Neural crest cell (in vitro differentiated cells): Measurements from ENCODE around the gene MAML3. TPM values are rescaled to one million over a fixed set of nuclear protein-coding genes. Genes with fewer than 3 reads are reported as not detected.

ENCODE experiments used
- DNase-seq: peaks from one replicate; pipeline ENCODE4 v3.0.0; 2021; ENCODE audit warnings: low read depth, mixed read lengths, low spot score
- H3K27ac Mint-ChIP-seq: one replicate; pipeline ENCODE4 v1.8.0; 2021; ENCODE audit warnings: mild to moderate bottlenecking, mixed read lengths; ENCODE audit not compliant: unreplicated experiment
- H3K27me3 Mint-ChIP-seq: 2 replicates; pipeline ENCODE4 v1.8.0; 2021; ENCODE audit warnings: low read depth, mild to moderate bottlenecking, mixed read lengths
- H3K36me3 Mint-ChIP-seq: 2 replicates; pipeline ENCODE4 v1.8.0; 2021; ENCODE audit warnings: low read depth, mild to moderate bottlenecking, mixed read lengths
- H3K4me1 Mint-ChIP-seq: 2 replicates; pipeline ENCODE4 v1.8.0; 2021; ENCODE audit warnings: mixed read lengths
- H3K4me3 Mint-ChIP-seq: one replicate; pipeline ENCODE4 v1.8.0; 2021; ENCODE audit warnings: mild to moderate bottlenecking, mixed read lengths
- H3K9me3 Mint-ChIP-seq: 2 replicates; pipeline ENCODE4 v1.8.0; 2021; ENCODE audit warnings: mixed read lengths
- total RNA-seq: library from RNA; stranded (reverse); gene quantifications from 2 replicates; pipeline ENCODE4 v1.2.1, GENCODE V29; 2021
- TF ChIP-seq, protein P1 (sequence below): fragments of 200-600 bp; sonication (generic); conservative IDR thresholded peaks from 2 replicates; pipeline ENCODE4 v1.5.0; 2021; ENCODE audit warnings: antibody characterized with exemption, mild to moderate bottlenecking

MAML3 gene
- total RNA-seq, 1 donor from 2014 or later = 21.8 TPM

DNA sequence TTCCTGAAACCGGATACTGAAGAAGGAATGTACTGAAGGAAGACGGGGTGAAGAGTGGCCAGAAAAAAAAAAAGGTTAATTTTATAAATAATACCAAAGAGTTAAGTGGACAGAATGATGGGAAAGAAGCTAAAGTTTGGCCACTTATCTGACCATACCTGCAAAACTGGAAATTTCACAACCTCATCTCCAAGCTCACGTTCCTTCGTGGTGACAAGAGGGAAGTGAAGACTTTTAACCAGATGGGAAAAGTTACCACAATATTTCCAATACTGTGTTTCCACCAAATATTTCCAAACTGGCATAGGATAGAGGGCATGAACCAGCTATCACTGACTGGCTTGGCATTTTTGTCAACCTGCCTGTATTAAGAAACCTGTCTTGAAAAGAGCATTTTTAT lies 56.4 kb downstream of the MAML3 start:
- H3K36me3 Mint-ChIP-seq = peaks cover 4% of the 10 kb centered on the region

DNA sequence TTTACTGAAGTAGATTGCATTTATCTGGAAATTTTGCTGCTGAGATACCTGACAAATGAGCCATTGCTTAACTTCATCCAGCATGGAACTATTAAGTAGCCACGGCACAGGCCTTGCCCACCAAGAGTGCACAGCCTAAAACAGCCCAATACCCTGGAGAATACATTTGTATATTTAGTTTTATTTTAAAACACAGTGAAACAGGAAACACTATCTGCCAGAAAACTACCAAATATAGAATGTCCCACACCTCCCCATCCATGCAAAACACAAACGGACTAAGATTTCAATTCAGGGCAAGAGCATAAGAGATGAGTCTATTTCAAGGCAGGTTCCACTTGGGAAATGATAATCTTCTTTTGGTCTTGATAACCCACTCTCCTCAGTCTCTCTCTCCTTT lies 57.1 kb downstream of the MAML3 start:
- H3K9me3 Mint-ChIP-seq = no peaks in the 10 kb centered on the region
- peak overlapping the region; percentile 82 for H3K27ac Mint-ChIP-seq
- no peak for DNase-seq
- TF ChIP-seq, protein P1, sequence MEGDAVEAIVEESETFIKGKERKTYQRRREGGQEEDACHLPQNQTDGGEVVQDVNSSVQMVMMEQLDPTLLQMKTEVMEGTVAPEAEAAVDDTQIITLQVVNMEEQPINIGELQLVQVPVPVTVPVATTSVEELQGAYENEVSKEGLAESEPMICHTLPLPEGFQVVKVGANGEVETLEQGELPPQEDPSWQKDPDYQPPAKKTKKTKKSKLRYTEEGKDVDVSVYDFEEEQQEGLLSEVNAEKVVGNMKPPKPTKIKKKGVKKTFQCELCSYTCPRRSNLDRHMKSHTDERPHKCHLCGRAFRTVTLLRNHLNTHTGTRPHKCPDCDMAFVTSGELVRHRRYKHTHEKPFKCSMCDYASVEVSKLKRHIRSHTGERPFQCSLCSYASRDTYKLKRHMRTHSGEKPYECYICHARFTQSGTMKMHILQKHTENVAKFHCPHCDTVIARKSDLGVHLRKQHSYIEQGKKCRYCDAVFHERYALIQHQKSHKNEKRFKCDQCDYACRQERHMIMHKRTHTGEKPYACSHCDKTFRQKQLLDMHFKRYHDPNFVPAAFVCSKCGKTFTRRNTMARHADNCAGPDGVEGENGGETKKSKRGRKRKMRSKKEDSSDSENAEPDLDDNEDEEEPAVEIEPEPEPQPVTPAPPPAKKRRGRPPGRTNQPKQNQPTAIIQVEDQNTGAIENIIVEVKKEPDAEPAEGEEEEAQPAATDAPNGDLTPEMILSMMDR = no peak
- H3K4me1 Mint-ChIP-seq = peaks cover 79% of the 10 kb centered on the region
- no peaks in the 10 kb centered on the region for H3K27me3 Mint-ChIP-seq
- H3K4me3 Mint-ChIP-seq = no peak overlapping the region
- peaks cover 2% of the 10 kb centered on the region for H3K36me3 Mint-ChIP-seq

More for the DNA sequence above, 56.4 kb downstream of the MAML3 start:
- peak overlapping the region; percentile 82 for H3K27ac Mint-ChIP-seq
- peaks cover 2% of the 10 kb centered on the region for H3K9me3 Mint-ChIP-seq
- H3K27me3 Mint-ChIP-seq = no peaks in the 10 kb centered on the region
- no peak for DNase-seq
- peaks cover 75% of the 10 kb centered on the region for H3K4me1 Mint-ChIP-seq
- H3K4me3 Mint-ChIP-seq = no peak overlapping the region
- TF ChIP-seq, protein P1 = no peak

DNA sequence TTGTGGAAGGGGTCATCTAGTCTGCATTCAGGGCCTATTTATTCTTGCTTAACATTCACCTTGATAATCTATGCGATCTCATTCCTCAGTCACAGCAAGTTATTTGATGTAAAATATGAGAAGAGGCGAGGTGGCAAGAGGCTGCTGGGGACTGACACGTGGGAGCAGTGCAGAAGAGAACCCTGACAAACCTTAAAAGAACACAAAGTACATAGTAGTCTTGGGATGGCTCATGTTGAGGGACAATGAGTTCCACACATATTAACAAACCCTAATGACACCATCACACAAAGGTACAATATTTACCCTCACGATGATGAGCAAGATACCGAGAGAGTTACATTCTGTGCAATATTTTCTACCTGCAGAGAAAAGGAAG lies 57.5 kb downstream of the MAML3 start:
- TF ChIP-seq, protein P1 = no peak
- Mint-ChIP-seq H3K27ac (no peak overlapping the region), H3K27me3 (no peaks in the 10 kb centered on the region), H3K9me3 (no peaks in the 10 kb centered on the region), H3K36me3 (peaks cover 2% of the 10 kb centered on the region), H3K4me3 (no peak overlapping the region), H3K4me1 (peaks cover 81% of the 10 kb centered on the region)
- no peak for DNase-seq

DNA sequence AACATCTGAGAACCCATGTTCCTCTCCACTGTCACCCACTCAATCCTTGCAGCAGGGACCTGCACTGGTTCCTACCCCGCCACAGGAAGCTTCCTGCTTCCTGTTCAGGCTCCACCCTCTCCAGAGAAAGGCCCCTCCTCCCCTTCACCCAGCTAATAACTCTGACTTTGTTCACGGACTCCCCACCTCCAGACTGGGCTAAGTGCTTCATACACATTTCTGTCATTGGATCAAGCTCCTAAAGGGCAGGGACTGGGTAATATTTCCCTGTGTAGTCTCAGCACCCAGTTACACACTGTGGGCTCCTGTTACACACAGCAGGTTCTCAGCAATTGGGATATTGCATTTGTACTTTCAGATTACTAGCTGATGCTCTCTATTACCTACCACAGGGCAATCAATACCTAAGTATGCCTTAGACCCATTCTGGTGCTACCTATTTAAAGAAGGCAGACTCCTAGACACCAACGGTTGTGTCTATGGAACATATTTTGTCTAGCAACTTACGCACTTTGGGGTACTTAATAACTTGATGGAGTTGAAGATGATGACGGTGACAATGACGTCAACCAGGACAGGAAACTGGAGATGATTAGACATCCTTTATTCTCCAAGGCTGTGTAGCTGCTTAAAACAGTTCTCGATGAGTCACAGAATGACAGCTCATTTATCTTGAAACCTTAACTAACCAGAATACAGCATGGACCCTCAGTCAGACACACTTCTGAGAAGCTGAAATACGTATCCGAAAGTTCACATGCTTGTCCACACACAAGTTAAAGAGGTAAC lies 58.1 kb downstream of the MAML3 start:
- TF ChIP-seq, protein P1 = no peak
- H3K4me1 Mint-ChIP-seq = peaks cover 82% of the 10 kb centered on the region
- H3K4me3 Mint-ChIP-seq = peak overlapping the region; percentile 0
- no peaks in the 10 kb centered on the region for H3K9me3 Mint-ChIP-seq
- H3K27me3 Mint-ChIP-seq = no peaks in the 10 kb centered on the region
- peak overlapping the region; percentile 53 for H3K27ac Mint-ChIP-seq
- H3K36me3 Mint-ChIP-seq = peaks cover 2% of the 10 kb centered on the region
- DNase-seq = no peak

DNA sequence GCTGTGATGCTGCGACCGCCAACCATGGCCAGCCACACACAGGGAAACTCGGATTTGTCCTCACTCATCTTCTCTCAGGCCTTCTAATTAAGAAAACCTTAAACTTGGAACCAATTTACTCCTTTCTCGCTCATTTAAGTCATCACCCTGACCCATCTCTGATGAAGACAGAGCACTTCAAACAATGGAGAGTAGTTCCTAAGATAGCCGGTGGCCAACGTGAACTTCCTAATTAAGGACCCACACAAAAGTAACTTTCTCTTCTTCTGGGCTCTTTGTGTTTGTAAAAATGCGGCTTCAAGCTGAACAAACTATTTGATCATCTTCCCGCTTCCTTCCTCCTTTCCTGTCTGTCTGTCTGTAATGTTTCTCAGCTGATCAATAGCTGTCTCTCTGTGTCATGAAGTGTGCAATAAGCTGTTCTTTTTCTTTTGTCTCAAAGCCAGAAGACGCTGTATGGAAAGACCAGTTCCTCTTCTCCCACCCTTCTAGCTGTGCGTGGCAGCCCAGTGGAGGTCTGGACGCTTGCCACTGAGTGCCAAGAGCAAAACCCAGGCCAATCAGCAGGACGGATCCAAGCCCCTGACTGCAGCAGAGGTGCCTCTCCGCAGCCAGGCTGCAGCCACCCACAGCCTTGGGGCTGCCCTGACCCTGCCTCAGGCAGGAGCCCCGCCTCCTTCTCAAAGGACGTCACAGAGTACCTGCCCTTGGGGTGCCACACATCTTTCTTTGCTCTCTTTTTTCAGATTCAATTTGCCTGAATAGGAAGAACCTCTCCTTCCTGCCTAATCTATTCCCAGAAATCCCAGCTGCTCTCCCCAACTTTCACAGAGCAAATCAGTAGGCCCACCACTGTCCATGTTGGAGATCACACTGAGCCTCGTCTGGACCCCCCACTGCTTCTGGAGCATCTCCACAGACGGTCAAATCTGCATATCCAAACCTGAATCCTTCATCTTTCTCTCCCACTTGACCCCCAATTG lies 59.3 kb downstream of the MAML3 start:
- Mint-ChIP-seq H3K4me3 (peak overlapping the region; percentile 10), H3K4me1 (peaks cover 76% of the 10 kb centered on the region), H3K9me3 (no peaks in the 10 kb centered on the region), H3K27ac (peak overlapping the region; percentile 40), H3K27me3 (no peaks in the 10 kb centered on the region), H3K36me3 (no peaks in the 10 kb centered on the region)
- DNase-seq = no peak
- TF ChIP-seq, protein P1 = no peak
